SK-N-SH (cell line): ENCODE measurements around the gene EEF1G.
"Not testable (repeated sequence)": the region's sequence is repeated elsewhere in the genome, so short reads cannot be mapped to it uniquely, and the experiment has no call there.

Experiments
- EP300 ChIP-seq, 2 experiments: IDR thresholded peaks; 2 replicates each; pipeline versions ENCODE4 v1.4.0 to v1.6.1; 2012; ENCODE audit warnings: borderline replicate concordance in 1 of 2, low read depth in 1 of 2, low read length in 1 of 2
- JUND ChIP-seq: IDR thresholded peaks from 2 replicates; pipeline ENCODE4 v1.4.0; 2012
- MXI1 ChIP-seq: IDR thresholded peaks from 2 replicates; pipeline ENCODE4 v1.6.1; 2012; ENCODE audit warnings: mild to moderate bottlenecking, low read depth, low read length, improper control_type of control experiment
- RXRA ChIP-seq: IDR thresholded peaks from 2 replicates; pipeline ENCODE4 v1.4.0; 2012; ENCODE audit warnings: low read depth, mild to moderate bottlenecking, borderline replicate concordance
- YY1 ChIP-seq: IDR thresholded peaks from 2 replicates; pipeline ENCODE4 v1.4.0; 2012; ENCODE audit warnings: low read depth, mild to moderate bottlenecking
- TF ChIP-seq, protein P1 (sequence below): IDR thresholded peaks from 2 replicates; pipeline ENCODE4; 2012
- TF ChIP-seq, protein P2 (sequence below): fragments of 200-600 bp; sonication (generic); IDR thresholded peaks from 2 replicates; pipeline ENCODE4 v1.6.1; 2017; ENCODE audit warnings: antibody characterized with exemption, mild to moderate bottlenecking, moderate library complexity
- TF ChIP-seq, protein P3 (sequence below): IDR thresholded peaks from 2 replicates; pipeline ENCODE4 v1.6.1; 2012; ENCODE audit warnings: mild to moderate bottlenecking, low read depth, low read length, moderate library complexity

DNA sequence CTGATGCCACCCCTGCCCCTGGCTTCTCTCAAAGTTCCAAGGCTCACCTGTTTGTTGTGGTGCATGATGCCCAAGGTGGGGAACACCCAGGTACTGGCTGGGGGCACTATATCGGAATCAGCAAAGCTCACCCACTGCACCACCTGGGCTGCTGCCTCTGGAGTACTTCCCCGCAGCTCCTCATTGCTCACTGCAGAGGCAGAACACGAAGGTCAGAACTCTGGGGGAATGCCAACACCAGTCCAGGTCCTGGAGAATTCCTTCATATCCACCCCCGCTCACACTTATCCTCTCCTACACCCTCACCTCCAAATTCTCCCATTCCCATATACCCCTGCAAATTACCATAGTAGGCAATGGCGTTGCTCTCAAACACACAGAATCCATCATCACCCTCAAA lies 2.2 kb downstream of the EEF1G start:
- TF ChIP-seq, protein P1, sequence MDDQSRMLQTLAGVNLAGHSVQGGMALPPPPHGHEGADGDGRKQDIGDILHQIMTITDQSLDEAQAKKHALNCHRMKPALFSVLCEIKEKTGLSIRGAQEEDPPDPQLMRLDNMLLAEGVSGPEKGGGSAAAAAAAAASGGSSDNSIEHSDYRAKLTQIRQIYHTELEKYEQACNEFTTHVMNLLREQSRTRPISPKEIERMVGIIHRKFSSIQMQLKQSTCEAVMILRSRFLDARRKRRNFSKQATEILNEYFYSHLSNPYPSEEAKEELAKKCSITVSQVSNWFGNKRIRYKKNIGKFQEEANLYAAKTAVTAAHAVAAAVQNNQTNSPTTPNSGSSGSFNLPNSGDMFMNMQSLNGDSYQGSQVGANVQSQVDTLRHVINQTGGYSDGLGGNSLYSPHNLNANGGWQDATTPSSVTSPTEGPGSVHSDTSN = not testable (repeated sequence)
- TF ChIP-seq, protein P2, sequence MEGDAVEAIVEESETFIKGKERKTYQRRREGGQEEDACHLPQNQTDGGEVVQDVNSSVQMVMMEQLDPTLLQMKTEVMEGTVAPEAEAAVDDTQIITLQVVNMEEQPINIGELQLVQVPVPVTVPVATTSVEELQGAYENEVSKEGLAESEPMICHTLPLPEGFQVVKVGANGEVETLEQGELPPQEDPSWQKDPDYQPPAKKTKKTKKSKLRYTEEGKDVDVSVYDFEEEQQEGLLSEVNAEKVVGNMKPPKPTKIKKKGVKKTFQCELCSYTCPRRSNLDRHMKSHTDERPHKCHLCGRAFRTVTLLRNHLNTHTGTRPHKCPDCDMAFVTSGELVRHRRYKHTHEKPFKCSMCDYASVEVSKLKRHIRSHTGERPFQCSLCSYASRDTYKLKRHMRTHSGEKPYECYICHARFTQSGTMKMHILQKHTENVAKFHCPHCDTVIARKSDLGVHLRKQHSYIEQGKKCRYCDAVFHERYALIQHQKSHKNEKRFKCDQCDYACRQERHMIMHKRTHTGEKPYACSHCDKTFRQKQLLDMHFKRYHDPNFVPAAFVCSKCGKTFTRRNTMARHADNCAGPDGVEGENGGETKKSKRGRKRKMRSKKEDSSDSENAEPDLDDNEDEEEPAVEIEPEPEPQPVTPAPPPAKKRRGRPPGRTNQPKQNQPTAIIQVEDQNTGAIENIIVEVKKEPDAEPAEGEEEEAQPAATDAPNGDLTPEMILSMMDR = not testable (repeated sequence)
- TF ChIP-seq, protein P3, sequence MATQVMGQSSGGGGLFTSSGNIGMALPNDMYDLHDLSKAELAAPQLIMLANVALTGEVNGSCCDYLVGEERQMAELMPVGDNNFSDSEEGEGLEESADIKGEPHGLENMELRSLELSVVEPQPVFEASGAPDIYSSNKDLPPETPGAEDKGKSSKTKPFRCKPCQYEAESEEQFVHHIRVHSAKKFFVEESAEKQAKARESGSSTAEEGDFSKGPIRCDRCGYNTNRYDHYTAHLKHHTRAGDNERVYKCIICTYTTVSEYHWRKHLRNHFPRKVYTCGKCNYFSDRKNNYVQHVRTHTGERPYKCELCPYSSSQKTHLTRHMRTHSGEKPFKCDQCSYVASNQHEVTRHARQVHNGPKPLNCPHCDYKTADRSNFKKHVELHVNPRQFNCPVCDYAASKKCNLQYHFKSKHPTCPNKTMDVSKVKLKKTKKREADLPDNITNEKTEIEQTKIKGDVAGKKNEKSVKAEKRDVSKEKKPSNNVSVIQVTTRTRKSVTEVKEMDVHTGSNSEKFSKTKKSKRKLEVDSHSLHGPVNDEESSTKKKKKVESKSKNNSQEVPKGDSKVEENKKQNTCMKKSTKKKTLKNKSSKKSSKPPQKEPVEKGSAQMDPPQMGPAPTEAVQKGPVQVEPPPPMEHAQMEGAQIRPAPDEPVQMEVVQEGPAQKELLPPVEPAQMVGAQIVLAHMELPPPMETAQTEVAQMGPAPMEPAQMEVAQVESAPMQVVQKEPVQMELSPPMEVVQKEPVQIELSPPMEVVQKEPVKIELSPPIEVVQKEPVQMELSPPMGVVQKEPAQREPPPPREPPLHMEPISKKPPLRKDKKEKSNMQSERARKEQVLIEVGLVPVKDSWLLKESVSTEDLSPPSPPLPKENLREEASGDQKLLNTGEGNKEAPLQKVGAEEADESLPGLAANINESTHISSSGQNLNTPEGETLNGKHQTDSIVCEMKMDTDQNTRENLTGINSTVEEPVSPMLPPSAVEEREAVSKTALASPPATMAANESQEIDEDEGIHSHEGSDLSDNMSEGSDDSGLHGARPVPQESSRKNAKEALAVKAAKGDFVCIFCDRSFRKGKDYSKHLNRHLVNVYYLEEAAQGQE = not testable (repeated sequence)
- TF ChIP-seq YY1; JUND; RXRA; EP300 (IDR thresholded peaks at IDR 0.05; ENCODE audit: borderline replicate concordance in 1 of 2, low read depth in 1 of 2, low read length in 1 of 2); MXI1: not testable (repeated sequence)
